Neuronal stem cell (in vitro differentiated cells): ENCODE measurements around the gene GNAI2. TPM values are rescaled to one million over a fixed set of nuclear protein-coding genes. Genes with fewer than 3 reads are reported as not detected.

ENCODE experiments used
- DNase-seq: peaks from one replicate; pipeline ENCODE4 v3.0.0-alpha.2; 2013; ENCODE audit warnings: low spot score
- H2AFZ ChIP-seq: one replicate; pipeline ENCODE4 v1.6.1; 2013; ENCODE audit warnings: mild to moderate bottlenecking, low read length, inconsistent platforms
- H2AK5ac ChIP-seq: 2 replicates; pipeline ENCODE4 v1.6.1; 2013; ENCODE audit warnings: low read depth, mild to moderate bottlenecking, inconsistent platforms, low read length, moderate library complexity, mixed read lengths
- H2BK120ac ChIP-seq: 2 replicates; pipeline ENCODE4 v1.6.1; 2013; ENCODE audit warnings: low read depth, mild to moderate bottlenecking, inconsistent platforms, low read length, moderate library complexity, mixed read lengths
- H2BK12ac ChIP-seq: one replicate; pipeline ENCODE4 v1.6.1; 2013; ENCODE audit warnings: low read length, inconsistent platforms
- H2BK15ac ChIP-seq: 2 replicates; pipeline ENCODE4 v1.6.1; 2013; ENCODE audit warnings: mild to moderate bottlenecking, low read length, inconsistent platforms, mixed read lengths
- H2BK5ac ChIP-seq: one replicate; pipeline ENCODE4 v1.6.1; 2013; ENCODE audit warnings: inconsistent platforms, mild to moderate bottlenecking, low read length, moderate library complexity
- H3K14ac ChIP-seq: one replicate; pipeline ENCODE4 v1.6.1; 2013; ENCODE audit warnings: low read length, inconsistent platforms
- H3K18ac ChIP-seq: 2 replicates; pipeline ENCODE4 v1.6.1; 2013; ENCODE audit warnings: low read length, inconsistent platforms
- H3K23ac ChIP-seq: 2 replicates; pipeline ENCODE4 v1.6.1; 2013; ENCODE audit warnings: low read depth, mild to moderate bottlenecking, mixed read lengths, low read length, inconsistent platforms; ENCODE audit not compliant: poor library complexity
- H3K27ac ChIP-seq: replicated peaks from 3 replicates; pipeline ENCODE4 v1.5.1; 2013; ENCODE audit warnings: low read length, inconsistent platforms
- H3K27me3 ChIP-seq, 3 experiments: 2 replicates each; pipeline ENCODE4 v1.6.1; 2013; ENCODE audit warnings: low read length in 3 of 3, mild to moderate bottlenecking in 2 of 3, inconsistent platforms in 1 of 3, low read depth in 1 of 3, mixed read lengths in 1 of 3, moderate library complexity in 1 of 3; ENCODE audit not compliant: control insufficient read depth in 3 of 3, insufficient read depth in 3 of 3
- H3K36me3 ChIP-seq, 2 donors: replicated peaks in 1 of 2; 2 replicates each; pipeline ENCODE4 v1.6.1; 2013; ENCODE audit warnings: low read length in 2 of 2; ENCODE audit not compliant: control insufficient read depth in 2 of 2, insufficient read depth in 2 of 2
- H3K4ac ChIP-seq: 2 replicates; pipeline ENCODE4 v1.6.1; 2013; ENCODE audit warnings: inconsistent platforms, mild to moderate bottlenecking, low read length, moderate library complexity
- H3K4me1 ChIP-seq, 2 donors: 1 replicate in 1 of 2; 2 replicates in 1 of 2; pipeline ENCODE4 v1.6.1; 2013; ENCODE audit warnings: low read length in 2 of 2, low read depth in 1 of 2; ENCODE audit not compliant: control insufficient read depth in 2 of 2, insufficient read depth in 1 of 2
- H3K4me2 ChIP-seq: one replicate; pipeline ENCODE4 v1.6.1; 2013; ENCODE audit warnings: mild to moderate bottlenecking, low read length, inconsistent platforms; ENCODE audit not compliant: insufficient read depth, poor library complexity, severe bottlenecking
- H3K4me3 ChIP-seq, 2 donors: 2 replicates each; pipeline ENCODE4 v1.5.1; 2013; ENCODE audit warnings: low read length in 2 of 2, mild to moderate bottlenecking in 2 of 2, inconsistent platforms in 1 of 2, moderate library complexity in 1 of 2
- H3K79me1 ChIP-seq: one replicate; pipeline ENCODE4 v1.6.1; 2013; ENCODE audit warnings: low read depth, mild to moderate bottlenecking, inconsistent platforms, low read length, moderate library complexity
- H3K9ac ChIP-seq: one replicate; pipeline ENCODE4 v1.6.1; 2013; ENCODE audit warnings: mild to moderate bottlenecking, low read depth, low read length, inconsistent platforms; ENCODE audit not compliant: poor library complexity
- H3K9me3 ChIP-seq, 2 donors: replicated peaks in 1 of 2; 2 replicates each; pipeline versions ENCODE3 to v1.6.1; 2013; ENCODE audit warnings: low read length in 2 of 2, mild to moderate bottlenecking in 2 of 2, inconsistent platforms in 1 of 2, low read depth in 1 of 2, mixed read lengths in 1 of 2, moderate library complexity in 1 of 2; ENCODE audit not compliant: control insufficient read depth in 2 of 2, insufficient read depth in 1 of 2
- H4K8ac ChIP-seq: one replicate; pipeline ENCODE4 v1.6.1; 2013; ENCODE audit warnings: low read depth, mild to moderate bottlenecking, inconsistent platforms, low read length, moderate library complexity
- H4K91ac ChIP-seq: one replicate; pipeline ENCODE4 v1.6.1; 2013; ENCODE audit warnings: low read length, low read depth, mild to moderate bottlenecking, inconsistent platforms; ENCODE audit not compliant: poor library complexity
- WGBS, 2 donors: extraction: QIAGEN DNeasy Blood & Tissue Kit; methylation state at CpG; one replicate each; pipeline ENCODE4 v1.1.7; 2013; ENCODE audit warnings: missing lambda C conversion rate in 2 of 2, mixed read lengths in 1 of 2; ENCODE audit not compliant: insufficient read length in 2 of 2, insufficient replicate concordance in 1 of 2; ENCODE audit errors: extremely low coverage in 2 of 2; 5-methylcytosine and 5-hydroxymethylcytosine counted together
- polyA plus RNA-seq, 2 experiments: library from polyadenylated mRNA; stranded (reverse); fragments of 200-250 nt; gene quantifications; one replicate each; pipeline ENCODE4 v1.2.3, GENCODE V29; 2013

Gene GNAI2
- 457 TPM for polyA plus RNA-seq (2013, experiment 1 of 2)
- polyA plus RNA-seq (2013, experiment 2 of 2) = 458 TPM

- Histone ChIP-seq H4K91ac (peak within 1 kb of the TSS; percentile 93), H2BK12ac (peak within 1 kb of the TSS; percentile 95), H3K9ac (peak within 1 kb of the TSS; percentile 97), H3K4me2 (peak within 1 kb of the TSS; percentile 89), H3K4me1 (peaks cover 38 to 50% of the 10 kb centered on the region in 2 donors), H3K9me3 (no peaks in the 10 kb centered on the region), H2BK15ac (peak within 1 kb of the TSS; percentile 62), H3K36me3 (peaks cover 3 to 23% of the 10 kb centered on the region in 2 donors), H3K27ac (peak within 1 kb of the TSS; percentile 80), H3K4me3 (peak within 1 kb of the TSS; percentile 90 to 94), H3K23ac (peak within 1 kb of the TSS; percentile 94), H3K27me3 (no peaks in the 10 kb centered on the region), H2AK5ac (peak within 1 kb of the TSS; percentile 97), H3K4ac (peak within 1 kb of the TSS; percentile 46), H4K8ac (no peak within 1 kb of the TSS), H3K79me1 (peaks cover 3% of the 10 kb centered on the region), H2BK5ac (peak within 1 kb of the TSS; percentile 68), H2AFZ (peak within 1 kb of the TSS; percentile 70), H3K14ac (no peak within 1 kb of the TSS), H2BK120ac (peak within 1 kb of the TSS; percentile 83), H3K18ac (peak within 1 kb of the TSS; percentile 96)
- peak; percentile 98 for DNase-seq
- WGBS, 2 donors = no CpG with 5 or more reads among the region's 75 CpGs
These were observed at the start of gene GNAI2 for GRCh38 chr3:50235716-50236483. Gene GNAI2 (plus strand): TSS chr3:50236204. CDS start chr3:50236336, 132 bp downstream.

GRCh38 chr3:50187750-50188149, 48.3 kb upstream of the GNAI2 start:
- Histone ChIP-seq H2BK15ac (no peak overlapping the region), H3K23ac (no peak overlapping the region), H2BK5ac (no peak overlapping the region), H3K9ac (no peak overlapping the region), H3K4ac (no peak overlapping the region), H3K79me1 (peaks cover 2% of the 10 kb centered on the region), H2BK120ac (no peak overlapping the region), H3K4me1 (peaks cover 3 to 6% of the 10 kb centered on the region in 2 donors), H4K8ac (no peak overlapping the region), H3K36me3 (peaks cover 0 to 40% of the 10 kb centered on the region in 2 donors), H2AFZ (no peak overlapping the region), H2AK5ac (no peak overlapping the region), H3K9me3 (no peaks in the 10 kb centered on the region), H2BK12ac (no peak overlapping the region), H3K27me3 (peaks cover 0 to 13% (median 0%) of the 10 kb centered on the region in 3 experiments), H3K27ac (no peak overlapping the region), H3K4me3 (no peak overlapping the region), H3K18ac (no peak overlapping the region), H3K4me2 (no peak overlapping the region), H3K14ac (no peak overlapping the region), H4K91ac (no peak overlapping the region)
- WGBS, 2 donors = no CpG with 5 or more reads among the region's 19 CpGs
- DNase-seq = no peak

GRCh38 chr3:50189274-50189673, 46.7 kb upstream of the GNAI2 start:
- no peaks in the 10 kb centered on the region for H3K9me3 ChIP-seq
- peaks cover 0 to 21% (median 3%) of the 10 kb centered on the region in 3 experiments for H3K27me3 ChIP-seq
- H3K14ac ChIP-seq = no peak overlapping the region
- no peak overlapping the region for H2BK12ac ChIP-seq
- H2BK15ac ChIP-seq = no peak overlapping the region
- peaks cover 5% of the 10 kb centered on the region for H3K79me1 ChIP-seq
- peaks cover 0 to 30% of the 10 kb centered on the region in 2 donors for H3K36me3 ChIP-seq
- no peak overlapping the region for H3K23ac ChIP-seq
- DNase-seq = peak; percentile 66
- no peak overlapping the region for H3K4me3 ChIP-seq
- no peak overlapping the region for H2BK120ac ChIP-seq
- H3K9ac ChIP-seq = no peak overlapping the region
- no peak overlapping the region for H3K27ac ChIP-seq
- no peak overlapping the region for H3K4me2 ChIP-seq
- H4K8ac ChIP-seq = no peak overlapping the region
- WGBS, 2 donors = no CpG with 5 or more reads among the region's 5 CpGs
- H3K18ac ChIP-seq = peak overlapping the region; percentile 9
- no peak overlapping the region for H2BK5ac ChIP-seq
- H3K4me1 ChIP-seq = peaks cover 0 to 6% of the 10 kb centered on the region in 2 donors
- H2AFZ ChIP-seq = peak overlapping the region; percentile 39
- H2AK5ac ChIP-seq = no peak overlapping the region
- no peak overlapping the region for H4K91ac ChIP-seq
- no peak overlapping the region for H3K4ac ChIP-seq

- no peak overlapping the region for H2BK15ac ChIP-seq
- no peak overlapping the region for H4K8ac ChIP-seq
- H3K27me3 ChIP-seq = peaks cover 0 to 27% (median 3%) of the 10 kb centered on the region in 3 experiments
- peaks cover 0 to 10% of the 10 kb centered on the region in 2 donors for H3K4me1 ChIP-seq
- no peak overlapping the region for H2AK5ac ChIP-seq
- H3K27ac ChIP-seq = no peak overlapping the region
- H3K4me3 ChIP-seq = no peak overlapping the region
- no peak overlapping the region for H3K23ac ChIP-seq
- H2BK5ac ChIP-seq = no peak overlapping the region
- H3K4ac ChIP-seq = no peak overlapping the region
- no peak overlapping the region for H2BK12ac ChIP-seq
- H3K79me1 ChIP-seq = peaks cover 5% of the 10 kb centered on the region
- H3K14ac ChIP-seq = no peak overlapping the region
- H3K9me3 ChIP-seq = no peaks in the 10 kb centered on the region
- DNase-seq = no peak
- H3K4me2 ChIP-seq = no peak overlapping the region
- H2AFZ ChIP-seq = no peak overlapping the region
- H3K36me3 ChIP-seq = peaks cover 0 to 22% of the 10 kb centered on the region in 2 donors
- no peak overlapping the region for H3K9ac ChIP-seq
- H4K91ac ChIP-seq = no peak overlapping the region
- H2BK120ac ChIP-seq = no peak overlapping the region
- no peak overlapping the region for H3K18ac ChIP-seq
- no CpG with 5 or more reads among the region's 7 CpGs for WGBS, 2 donors
These were observed 46.0 kb upstream of the GNAI2 start for GRCh38 chr3:50189989-50190388.
